RWPE2 (cell line): ENCODE data around the gene GATAD1.
A peak's percentile ranks its signal among the peaks of the same experiment; 100 is the strongest.

ENCODE experiments used
- ATAC-seq: fragments of 200-7000 bp; cut with Tn5 transposase; 3 replicates; pipeline ENCODE4 v1.9.1; 2021; ENCODE audit warnings: low read depth
- DNase-seq: peaks from one replicate; pipeline ENCODE4 v3.0.0-alpha.2; 2020; ENCODE audit warnings: low spot score
- H3K27ac ChIP-seq: fragments of 450-650 bp; 2 replicates; pipeline ENCODE4 v1.5.1; 2017; ENCODE audit warnings: mild to moderate bottlenecking; ENCODE audit not compliant: poor library complexity, severe bottlenecking
- H3K27me3 ChIP-seq: fragments of 250-450 bp; sonication (Bioruptor Pico); 2 replicates; pipeline ENCODE4 v1.5.1; 2021; ENCODE audit warnings: mild to moderate bottlenecking, moderate library complexity; ENCODE audit not compliant: insufficient read depth, poor library complexity, severe bottlenecking
- H3K36me3 ChIP-seq: fragments of 250-450 bp; sonication (Bioruptor Pico); 2 replicates; pipeline ENCODE4 v1.5.1; 2020; ENCODE audit warnings: low read depth, mild to moderate bottlenecking, moderate library complexity
- H3K4me1 ChIP-seq: fragments of 250-450 bp; sonication (Bioruptor Pico); 2 replicates; pipeline ENCODE4 v1.5.1; 2021; ENCODE audit warnings: mild to moderate bottlenecking, moderate library complexity; ENCODE audit not compliant: insufficient read depth, poor library complexity, severe bottlenecking
- H3K4me3 ChIP-seq: fragments of 250-450 bp; sonication (Bioruptor Pico); 2 replicates; pipeline ENCODE4 v1.5.1; 2021; ENCODE audit warnings: mild to moderate bottlenecking, moderate library complexity; ENCODE audit not compliant: severe bottlenecking
- H3K9me3 ChIP-seq: fragments of 250-450 bp; sonication (Bioruptor Pico); 2 replicates; pipeline ENCODE4 v1.5.1; 2021; ENCODE audit warnings: mild to moderate bottlenecking, moderate library complexity; ENCODE audit not compliant: severe bottlenecking
- CTCF ChIP-seq: fragments of 450-650 bp; IDR thresholded peaks from one replicate; pipeline ENCODE4 v1.5.1; 2017; ENCODE audit warnings: mild to moderate bottlenecking, moderate library complexity; ENCODE audit not compliant: poor library complexity, severe bottlenecking

Gene GATAD1

GRCh38 chr7:92447345-92448204 lies at the start of gene GATAD1:
Gene GATAD1 (plus strand): TSS chr7:92447482. CDS start chr7:92447730, 248 bp downstream.
- Histone ChIP-seq H3K4me3 (peak within 1 kb of the TSS; percentile 90), H3K27ac (peak within 1 kb of the TSS; percentile 70), H3K9me3 (no peaks in the 10 kb centered on the region), H3K4me1 (peaks cover 8% of the 10 kb centered on the region), H3K27me3 (no peaks in the 10 kb centered on the region), H3K36me3 (peaks cover 39% of the 10 kb centered on the region)
- TF ChIP-seq CTCF: peak; percentile 40
- DNase-seq: peak; percentile 89
- peak; percentile 94 for ATAC-seq

GRCh38 chr7:92397542-92397941 lies 49.7 kb upstream of the GATAD1 start:
- Histone ChIP-seq H3K27ac (no peak overlapping the region), H3K36me3 (peaks cover 52% of the 10 kb centered on the region), H3K4me1 (no peaks in the 10 kb centered on the region), H3K4me3 (no peak overlapping the region), H3K9me3 (no peaks in the 10 kb centered on the region), H3K27me3 (no peaks in the 10 kb centered on the region)
- ATAC-seq (no peak), DNase-seq (no peak)
- TF ChIP-seq CTCF: no peak

- Histone ChIP-seq H3K9me3 (no peaks in the 10 kb centered on the region), H3K36me3 (peaks cover 47% of the 10 kb centered on the region), H3K27ac (no peak overlapping the region), H3K27me3 (no peaks in the 10 kb centered on the region), H3K4me3 (no peak overlapping the region), H3K4me1 (no peaks in the 10 kb centered on the region)
- ATAC-seq (no peak), DNase-seq (no peak)
- TF ChIP-seq CTCF: no peak
Observed at GRCh38 chr7:92400013-92400412, 47.3 kb upstream of the GATAD1 start.

GRCh38 chr7:92402920-92403759 lies 44.1 kb upstream of the GATAD1 start:
- H3K27me3 ChIP-seq: no peaks in the 10 kb centered on the region
- H3K9me3 ChIP-seq: no peaks in the 10 kb centered on the region
- no peak overlapping the region for H3K27ac ChIP-seq
- ATAC-seq (peak; percentile 29; the same call in 1 of the 3 replicates), DNase-seq (no peak)
- H3K4me1 ChIP-seq: no peaks in the 10 kb centered on the region
- TF ChIP-seq CTCF: no peak
- H3K36me3 ChIP-seq: peaks cover 29% of the 10 kb centered on the region
- H3K4me3 ChIP-seq: no peak overlapping the region
